ENCODE measurements around the gene BARD1. TPM values are rescaled to one million over a fixed set of nuclear protein-coding genes. Genes with fewer than 3 reads are reported as not detected.
A peak's percentile ranks its signal among the peaks of the same experiment; 100 is the strongest.

The BARD1 gene
- total and polyA plus RNA-seq, 2 of the 13 experiments (the other 11 are each of a cell fraction or from before 2014, with no cell fraction given): 5.3 to 30.4 TPM

DNA sequence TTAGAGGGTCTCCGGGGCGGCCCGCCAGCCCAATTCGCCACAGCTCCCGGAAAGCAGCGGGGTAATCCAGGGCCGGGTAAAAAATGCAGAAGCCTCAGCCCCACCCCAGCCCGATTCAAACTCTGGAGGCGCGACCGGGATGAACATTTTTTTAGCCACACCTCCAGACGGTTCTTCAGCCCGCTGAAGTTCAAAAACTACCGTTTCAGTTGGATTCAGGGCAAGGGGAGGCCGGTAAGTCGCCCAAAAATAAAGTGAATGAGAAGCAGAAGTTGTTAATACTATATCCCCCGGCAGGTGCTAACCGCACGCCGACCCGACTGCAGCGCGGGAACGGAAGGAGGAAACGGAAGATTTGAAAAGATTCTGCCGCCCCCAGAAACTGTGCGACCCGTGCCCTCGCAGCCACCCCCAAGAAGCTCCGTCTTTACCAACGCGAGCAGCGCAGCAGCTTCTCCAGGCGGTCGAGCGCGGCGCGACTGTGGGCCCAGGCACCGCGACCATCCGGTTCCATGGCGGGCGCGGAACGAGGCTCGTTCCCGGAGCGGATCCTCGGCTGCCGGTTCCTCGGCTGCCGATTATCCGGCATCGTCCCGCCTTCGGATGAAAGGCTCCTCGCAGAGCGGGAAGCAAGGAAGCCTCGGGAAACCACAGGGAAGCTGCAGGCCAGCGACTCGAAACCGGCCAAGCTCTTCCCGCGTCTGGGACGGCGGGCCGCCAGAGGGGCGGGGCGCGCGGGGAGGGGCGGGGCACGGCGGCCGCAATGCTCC lies at the start of gene BARD1 (continued):
- TF ChIP-seq PTBP1 (IDR thresholded peaks at IDR 0.05; ENCODE audit: low read depth, low read length, poor library complexity, severe bottlenecking) (no peak), ZNF296 (CRISPR knock-in tag; conservative IDR thresholded peaks at IDR 0.05) (peak; percentile 85; the same call in 1 of the 2 replicates), ZFP90 (CRISPR knock-in tag; IDR thresholded peaks at IDR 0.05; ENCODE audit: borderline replicate concordance) (peak; percentile 86), ETV6 (CRISPR knock-in tag; conservative IDR thresholded peaks at IDR 0.05) (no peak), RELA (CRISPR knock-in tag; IDR thresholded peaks at IDR 0.05) (no peak), HNRNPL (IDR thresholded peaks at IDR 0.05; ENCODE audit: low read depth, low read length) (0 out of 2 replicates have a peak, but pooled peaks have one; percentile 51), SP4 (CRISPR knock-in tag; IDR thresholded peaks at IDR 0.05) (no peak), ZBTB43 (CRISPR knock-in tag; conservative IDR thresholded peaks at IDR 0.05) (peak; percentile 56; the same call in 1 of the 2 replicates), SUZ12 (IDR thresholded peaks at IDR 0.05; ENCODE audit: low read depth, low read length) (no peak), ZNF30 (CRISPR knock-in tag; IDR thresholded peaks at IDR 0.05) (no peak), NR2F2 (IDR thresholded peaks at IDR 0.05; ENCODE audit: borderline replicate concordance, low read depth) (no peak), CCDC6 (CRISPR knock-in tag; IDR thresholded peaks at IDR 0.05) (no peak), ASH2L (IDR thresholded peaks at IDR 0.05; ENCODE audit: insufficient read length, low read depth, low read length) (peak; percentile 94), FLYWCH1 (CRISPR knock-in tag; IDR thresholded peaks at IDR 0.05) (0 out of 2 replicates have a peak, but pooled peaks have one; percentile 70), ZNF788 (CRISPR knock-in tag; IDR thresholded peaks at IDR 0.05; ENCODE audit: borderline replicate concordance) (peak; percentile 65; the same call in 1 of the 2 replicates), ZNF318 (CRISPR knock-in tag; IDR thresholded peaks at IDR 0.05) (no peak)
